ENCODE results near the gene UBASH3B.
"Not testable (repeated sequence)": the region's sequence is repeated elsewhere in the genome, so short reads cannot be mapped to it uniquely, and the experiment has no call there.

Gene UBASH3B, protein sequence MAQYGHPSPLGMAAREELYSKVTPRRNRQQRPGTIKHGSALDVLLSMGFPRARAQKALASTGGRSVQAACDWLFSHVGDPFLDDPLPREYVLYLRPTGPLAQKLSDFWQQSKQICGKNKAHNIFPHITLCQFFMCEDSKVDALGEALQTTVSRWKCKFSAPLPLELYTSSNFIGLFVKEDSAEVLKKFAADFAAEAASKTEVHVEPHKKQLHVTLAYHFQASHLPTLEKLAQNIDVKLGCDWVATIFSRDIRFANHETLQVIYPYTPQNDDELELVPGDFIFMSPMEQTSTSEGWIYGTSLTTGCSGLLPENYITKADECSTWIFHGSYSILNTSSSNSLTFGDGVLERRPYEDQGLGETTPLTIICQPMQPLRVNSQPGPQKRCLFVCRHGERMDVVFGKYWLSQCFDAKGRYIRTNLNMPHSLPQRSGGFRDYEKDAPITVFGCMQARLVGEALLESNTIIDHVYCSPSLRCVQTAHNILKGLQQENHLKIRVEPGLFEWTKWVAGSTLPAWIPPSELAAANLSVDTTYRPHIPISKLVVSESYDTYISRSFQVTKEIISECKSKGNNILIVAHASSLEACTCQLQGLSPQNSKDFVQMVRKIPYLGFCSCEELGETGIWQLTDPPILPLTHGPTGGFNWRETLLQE

DNA sequence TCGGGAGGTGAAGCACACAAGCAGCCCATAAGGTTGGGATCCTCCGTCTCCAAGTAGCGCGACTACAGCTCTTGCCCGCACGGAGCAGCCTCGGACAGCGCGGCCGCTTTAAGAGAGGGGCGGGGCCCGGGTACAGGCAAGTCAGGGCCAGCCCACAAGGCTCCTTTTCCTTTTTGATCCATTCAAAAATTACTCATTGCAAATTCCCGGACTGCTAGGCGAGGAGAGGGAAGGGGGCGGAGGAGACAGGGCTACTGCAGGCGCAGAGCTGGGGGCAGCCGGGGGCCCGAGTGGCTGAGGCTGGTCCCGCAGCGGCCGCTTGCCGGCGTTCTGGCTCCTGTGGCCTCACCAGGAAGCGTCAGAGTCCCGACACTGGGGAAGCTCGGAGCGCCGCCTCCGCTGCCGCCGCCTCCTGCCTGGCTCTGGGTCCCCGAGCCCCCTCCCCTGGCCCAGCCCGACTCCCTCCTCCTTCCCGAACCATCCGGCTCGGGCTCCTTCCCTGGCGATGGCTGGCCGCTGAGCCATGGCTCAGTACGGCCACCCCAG lies at the start of gene UBASH3B:
Gene UBASH3B, plus strand, starts transcription at position 196 of the 546 bp plus-strand sequence. Its CDS starts 328 bp downstream, at position 524.
- DNase-seq: peak; percentile 88

DNA sequence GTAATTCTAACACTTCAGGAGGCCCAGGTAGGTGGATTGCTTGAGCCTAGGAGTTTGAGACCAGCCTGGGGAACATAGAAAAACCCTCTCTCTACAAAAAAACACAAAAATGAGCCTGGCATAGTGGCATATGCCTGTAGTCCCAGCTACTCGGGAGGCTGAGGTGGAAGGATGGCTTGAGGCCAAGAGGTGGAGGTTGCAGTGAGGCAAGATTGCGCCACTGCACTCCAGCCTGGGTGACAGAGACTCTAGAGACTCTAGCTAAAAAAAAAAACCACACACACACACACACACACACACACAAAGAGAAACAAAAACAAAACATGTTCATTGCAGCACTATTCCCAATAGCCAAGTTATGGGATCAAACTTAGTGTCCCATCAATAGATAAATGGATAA lies 48.4 kb upstream of the UBASH3B start:
- not testable (repeated sequence) for DNase-seq

DNA sequence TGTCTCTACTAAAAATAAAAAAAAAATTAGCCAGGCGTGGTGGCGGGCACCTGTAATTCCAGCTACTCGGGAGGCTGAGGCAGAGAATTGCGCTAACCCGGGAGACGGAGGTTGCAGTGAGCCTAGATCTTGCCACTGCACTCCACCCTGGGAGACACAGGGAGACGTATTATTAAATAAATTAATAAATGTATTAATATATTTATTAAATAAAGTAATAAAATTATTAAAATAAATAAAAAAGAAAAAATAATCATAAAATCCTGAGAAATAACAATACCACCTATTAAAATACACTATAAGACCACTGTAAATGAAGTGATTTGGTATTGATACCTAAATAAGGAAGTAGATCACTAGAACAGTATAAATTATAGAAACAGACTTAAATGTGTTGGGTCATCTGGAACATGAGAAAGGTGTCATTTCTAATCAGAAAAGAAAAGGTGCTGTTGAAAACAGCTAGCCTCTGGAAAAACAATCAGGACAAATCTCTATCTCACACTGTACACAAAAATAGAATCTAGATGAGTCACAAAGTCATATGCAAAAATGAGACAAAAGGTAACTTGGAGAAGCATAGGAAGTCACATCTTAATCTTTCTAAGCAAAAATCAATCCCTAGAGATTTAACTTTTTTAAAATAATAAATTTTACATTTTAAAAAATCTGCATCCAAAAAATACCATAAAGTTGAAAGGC lies 43.2 kb upstream of the UBASH3B start:
- no peak for DNase-seq

DNA sequence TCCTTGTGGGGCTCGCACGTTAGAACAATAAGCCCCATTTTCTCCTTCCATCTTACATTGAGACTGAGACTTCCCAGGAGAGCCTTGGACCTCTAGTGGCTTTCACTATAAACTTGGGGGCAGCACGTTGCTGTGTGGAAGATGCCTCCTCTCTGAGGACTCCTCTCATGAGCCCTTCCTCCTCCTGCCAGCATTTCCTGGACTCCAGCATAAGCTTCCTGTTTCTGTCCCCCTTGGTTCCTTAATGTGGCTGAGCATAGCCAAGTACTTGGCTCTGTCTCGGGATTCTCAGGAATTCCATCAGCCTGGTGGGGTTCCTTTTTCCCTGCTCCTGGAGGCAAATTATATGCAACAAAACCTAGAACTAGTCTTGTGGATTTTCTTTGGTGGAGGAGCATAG lies 38.8 kb upstream of the UBASH3B start:
- no peak for DNase-seq

DNA sequence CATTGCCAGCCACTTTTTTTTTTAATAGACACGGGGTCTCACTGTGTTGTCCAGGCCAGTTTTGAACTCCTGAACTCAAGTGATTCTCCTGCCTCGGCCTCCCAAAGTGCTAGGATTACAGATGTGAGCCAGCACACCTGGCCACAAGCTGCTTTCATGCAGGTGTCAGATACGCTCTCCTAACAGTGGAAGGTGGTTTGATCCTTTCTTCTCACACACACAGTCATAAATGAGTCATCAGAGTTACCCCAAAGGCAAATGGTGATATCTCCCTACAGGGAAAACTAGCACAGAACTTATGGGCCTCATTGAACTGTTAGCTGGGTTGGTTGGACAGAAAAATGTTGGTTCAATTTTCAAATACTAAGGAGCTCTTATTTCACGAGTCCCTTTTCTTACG lies 38.2 kb upstream of the UBASH3B start:
- no peak for DNase-seq

DNA sequence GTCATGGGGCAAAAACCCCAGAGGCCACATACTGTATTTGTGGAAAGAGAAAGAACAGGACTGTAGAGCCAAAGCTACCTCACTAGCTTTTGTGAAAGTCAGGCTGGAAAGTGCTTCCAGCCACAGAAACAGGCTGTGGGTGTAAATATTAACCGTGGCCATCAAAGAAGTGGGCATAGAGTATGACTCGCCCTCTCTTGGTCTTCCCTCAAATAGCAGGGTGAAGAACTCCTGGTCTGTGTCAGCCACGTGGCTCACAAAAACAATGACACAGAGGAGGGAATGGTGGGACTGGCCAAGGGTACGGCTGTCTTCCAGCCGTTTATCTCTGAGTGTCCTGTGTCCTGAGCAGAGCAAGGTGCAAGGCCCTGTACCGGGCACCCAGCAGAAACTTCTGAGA lies 37.6 kb upstream of the UBASH3B start:
- DNase-seq: no peak

DNA sequence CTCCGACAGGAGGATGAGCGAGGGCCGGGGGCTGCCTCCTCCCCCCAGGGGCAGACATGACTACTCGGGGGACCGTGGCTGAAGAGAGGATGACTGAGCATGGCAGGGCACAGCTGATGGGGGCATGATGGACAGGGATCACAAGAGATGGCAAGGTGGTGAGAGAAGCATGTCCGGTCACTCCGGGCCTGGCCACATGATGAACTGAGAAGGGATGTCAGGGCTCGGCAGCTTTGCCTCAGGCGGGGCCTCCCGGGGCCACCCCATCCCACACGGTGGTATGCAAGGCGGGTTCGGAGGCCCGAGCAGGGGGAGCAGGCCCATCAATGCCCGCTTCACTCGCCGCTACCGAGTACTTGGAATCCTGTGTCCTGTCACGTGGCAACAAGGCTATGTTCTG lies 36.6 kb upstream of the UBASH3B start:
- no peak for DNase-seq

DNA sequence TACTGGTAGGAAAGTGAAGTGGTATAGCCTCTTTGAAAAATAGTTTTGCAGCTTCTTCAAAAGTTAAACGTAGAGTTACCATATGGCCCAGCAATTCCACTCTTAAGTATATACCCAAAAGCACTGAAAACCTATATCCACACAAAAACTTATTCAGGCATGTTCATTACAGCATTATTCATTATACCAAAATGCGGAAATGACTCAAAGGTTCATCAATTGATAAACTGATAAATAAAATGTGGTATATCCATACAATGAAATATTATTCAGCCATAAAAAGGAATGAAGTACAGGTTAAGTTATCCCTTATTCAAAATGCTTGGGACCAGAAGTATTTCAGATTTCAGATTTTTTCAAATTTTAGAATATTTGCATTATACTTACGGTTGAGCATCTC lies 35.8 kb upstream of the UBASH3B start:
- no peak for DNase-seq

DNA sequence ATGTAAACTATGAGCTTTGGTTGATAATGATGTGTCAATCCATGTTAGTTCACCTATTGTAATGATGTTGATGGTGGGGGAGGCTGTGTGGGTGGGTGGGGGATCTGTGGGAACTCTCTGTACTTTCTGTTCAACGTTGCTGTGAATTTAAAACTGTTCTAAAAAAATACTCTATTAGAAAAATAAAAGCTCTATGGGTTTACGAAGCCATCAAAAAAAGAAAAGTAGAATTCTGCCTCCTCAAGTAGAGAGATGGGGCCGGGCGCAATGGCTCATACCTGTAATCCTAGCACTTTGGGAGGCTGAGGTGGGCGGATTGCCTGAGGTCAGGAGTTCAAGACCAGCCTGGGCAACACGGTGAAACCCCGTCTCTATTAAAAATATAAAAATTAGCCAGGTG lies 30.0 kb upstream of the UBASH3B start:
- DNase-seq: not testable (repeated sequence)

DNA sequence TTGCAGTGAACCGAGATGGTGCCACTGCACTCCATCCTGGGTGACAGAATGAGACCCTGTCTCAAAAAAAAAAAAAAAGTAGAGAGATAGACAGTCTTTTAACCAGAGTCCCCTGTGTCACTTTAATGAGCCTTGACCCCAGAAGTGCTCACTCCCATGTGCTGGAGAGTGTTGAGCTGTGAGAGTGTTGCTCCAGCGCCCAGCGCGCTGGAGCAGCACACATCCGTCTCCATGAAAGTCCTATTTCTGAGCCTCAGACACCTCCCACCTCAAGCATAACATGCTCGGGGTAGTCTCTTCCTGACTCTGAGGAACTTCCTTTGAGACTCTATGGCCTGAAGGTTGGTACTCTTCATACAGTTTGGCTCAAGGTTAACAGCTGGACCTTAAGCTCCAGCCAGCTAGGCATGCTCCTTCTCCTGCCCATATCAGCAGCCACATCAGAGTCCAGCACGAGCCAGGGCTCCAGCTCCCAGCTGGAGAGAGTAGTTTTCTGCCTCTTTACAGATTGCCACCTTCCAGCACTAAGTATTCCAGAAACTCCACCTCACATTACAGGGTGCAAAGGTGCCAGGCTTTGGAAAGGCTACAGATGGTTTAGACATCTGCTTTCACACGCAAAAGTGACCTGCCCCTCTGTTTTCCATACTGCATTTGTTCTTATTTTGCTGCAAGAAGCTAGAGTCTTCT lies 29.4 kb upstream of the UBASH3B start:
- no peak for DNase-seq

DNA sequence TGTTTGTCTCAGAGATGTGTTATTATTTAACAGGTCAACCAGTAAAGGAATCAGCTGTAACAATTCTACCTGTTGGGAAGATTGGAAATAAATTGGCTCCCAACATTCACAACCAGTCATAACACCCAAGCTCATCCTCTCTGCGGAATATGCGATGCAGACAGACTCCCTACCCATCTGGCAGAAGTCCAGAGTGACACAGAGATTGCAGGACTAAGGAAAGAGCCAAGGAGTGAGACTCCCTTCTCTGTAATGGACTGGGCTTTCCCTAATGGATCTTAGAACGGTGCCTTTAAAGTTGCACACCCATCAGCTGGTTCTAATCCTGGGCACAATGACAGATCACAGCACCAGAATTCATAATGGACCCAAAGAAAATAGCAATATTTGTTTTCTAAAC lies 27.8 kb upstream of the UBASH3B start:
- DNase-seq: no peak

DNA sequence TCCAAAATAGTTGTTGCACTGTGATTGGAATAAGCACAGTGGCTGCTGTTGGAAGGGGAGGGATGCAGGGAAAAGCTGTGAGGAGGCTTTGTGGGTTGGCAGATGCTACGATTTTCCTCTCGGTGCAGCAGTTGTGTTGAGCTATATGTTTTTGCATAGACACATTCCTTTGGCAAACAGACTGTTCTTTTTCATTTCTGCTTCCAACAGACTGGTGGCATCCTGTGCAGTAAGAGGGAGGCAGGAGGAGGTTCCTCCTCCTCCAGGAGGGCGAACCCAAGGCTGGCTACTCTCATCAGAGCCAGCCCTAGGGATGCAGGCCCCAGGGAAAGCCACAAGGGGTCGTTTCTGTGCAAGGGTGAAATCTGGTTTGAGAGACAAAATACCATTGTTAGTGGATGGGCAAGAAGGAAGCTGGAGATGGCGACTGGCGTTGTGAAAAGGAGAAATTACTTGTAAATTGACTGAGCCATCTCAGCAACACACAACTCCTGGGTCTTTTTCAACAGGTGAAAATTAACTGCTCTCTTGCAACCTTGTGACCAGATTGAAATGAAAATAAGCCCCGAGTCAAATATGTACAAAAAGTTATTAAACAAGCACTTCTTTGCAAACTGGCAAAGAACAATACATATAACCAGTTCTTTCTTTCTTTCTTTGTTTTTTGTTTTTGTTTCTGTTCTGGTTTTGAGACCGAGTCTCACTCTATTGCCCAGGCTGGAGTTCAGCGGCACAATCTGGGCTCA lies 26.5 kb upstream of the UBASH3B start:
- peak; percentile 87 for DNase-seq

DNA sequence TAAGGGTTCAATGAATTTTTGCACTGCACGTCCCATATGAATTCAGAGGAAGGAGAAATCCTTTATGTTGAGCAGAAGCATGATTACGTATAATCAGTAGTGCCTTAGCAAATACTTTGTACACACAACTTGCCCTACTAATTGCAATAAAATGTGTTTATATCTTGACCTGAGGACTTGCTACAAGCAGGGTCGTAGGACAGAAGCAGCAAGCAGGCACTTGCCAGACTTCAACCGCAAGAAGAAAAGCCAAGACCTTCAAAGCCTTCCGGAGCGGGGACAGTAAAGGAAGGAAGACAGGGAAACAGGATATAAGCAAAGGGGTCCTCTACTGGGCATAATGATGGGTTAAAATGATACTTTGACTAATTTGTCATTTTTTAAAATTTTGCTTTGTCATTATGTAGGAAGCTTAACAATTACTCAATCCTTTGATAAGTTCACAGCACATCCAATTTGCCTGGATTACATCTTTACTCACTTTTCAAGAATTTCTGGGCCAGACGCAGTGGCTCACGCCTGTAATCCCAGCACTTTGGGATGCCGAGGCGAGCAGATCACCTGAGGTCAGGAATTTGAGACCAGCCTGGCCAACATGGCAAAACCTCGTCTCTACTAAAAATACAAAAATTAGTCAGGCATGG lies 23.2 kb upstream of the UBASH3B start:
- no peak for DNase-seq

DNA sequence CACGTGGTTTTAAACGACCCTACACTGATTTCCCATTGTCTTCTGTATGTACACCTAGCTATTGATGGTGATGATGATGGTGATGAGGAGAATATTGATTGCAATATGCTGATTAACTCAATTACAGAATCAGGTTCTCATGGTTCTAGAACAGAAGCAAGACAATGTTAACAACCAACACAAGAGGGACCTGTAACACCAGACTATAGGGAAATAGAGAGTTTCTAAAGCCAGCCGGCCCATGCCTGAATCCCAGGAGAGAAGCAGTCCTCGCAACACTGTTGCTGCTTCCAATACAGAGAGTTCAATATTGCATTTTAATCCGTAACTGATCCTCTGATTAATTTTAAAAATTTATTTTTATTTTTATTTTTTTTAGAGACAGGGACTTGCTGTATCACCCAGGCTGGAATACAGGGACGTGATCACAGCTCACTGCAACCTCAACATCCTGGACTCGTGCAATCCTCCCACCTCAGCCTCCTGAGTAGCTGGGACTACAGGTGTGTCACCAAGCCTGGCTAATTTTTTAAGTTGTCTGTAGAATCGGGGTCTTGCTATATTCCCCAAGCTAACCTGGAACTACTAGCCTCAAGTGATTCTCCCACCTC lies 22.2 kb upstream of the UBASH3B start:
- DNase-seq: no peak

DNA sequence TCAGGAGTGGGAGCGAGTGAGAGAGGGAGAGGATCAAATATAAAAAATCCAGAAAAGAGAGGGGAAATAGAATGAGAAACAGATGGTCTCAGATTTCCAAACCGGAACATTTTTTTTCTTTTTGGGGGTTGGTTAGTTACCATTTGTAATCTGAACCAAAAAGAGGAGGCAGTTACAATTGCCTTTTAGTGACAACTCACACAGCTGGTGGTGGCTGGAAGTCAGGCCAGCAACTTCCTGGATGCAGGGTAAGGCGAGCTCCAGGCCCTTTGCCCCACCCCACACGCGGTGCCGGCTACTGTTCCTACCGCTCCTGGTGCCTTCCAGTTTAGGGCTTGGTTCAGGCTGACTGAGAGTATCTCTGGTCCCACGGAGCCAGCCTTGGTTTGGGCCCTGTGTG lies 21.0 kb upstream of the UBASH3B start:
- no peak for DNase-seq

DNA sequence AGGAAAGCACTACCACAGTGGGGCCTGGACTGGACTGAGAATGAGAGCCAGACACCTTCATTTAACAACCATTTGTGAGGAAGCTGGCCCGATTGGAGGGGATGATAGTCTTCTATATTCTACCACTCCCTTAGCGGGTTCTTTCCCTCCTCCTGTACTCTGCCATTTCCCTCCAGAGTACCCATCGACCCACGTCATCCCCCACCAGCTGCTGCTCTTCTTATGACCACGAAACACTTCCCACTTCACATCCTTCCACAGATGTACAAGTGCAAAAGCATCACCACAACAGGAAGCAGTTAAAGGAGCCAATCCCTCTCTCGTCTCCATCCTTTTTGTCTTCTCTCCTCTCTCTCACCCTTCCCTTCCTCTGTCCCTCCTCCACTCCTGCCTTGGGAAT lies 18.0 kb upstream of the UBASH3B start:
- no peak for DNase-seq

DNA sequence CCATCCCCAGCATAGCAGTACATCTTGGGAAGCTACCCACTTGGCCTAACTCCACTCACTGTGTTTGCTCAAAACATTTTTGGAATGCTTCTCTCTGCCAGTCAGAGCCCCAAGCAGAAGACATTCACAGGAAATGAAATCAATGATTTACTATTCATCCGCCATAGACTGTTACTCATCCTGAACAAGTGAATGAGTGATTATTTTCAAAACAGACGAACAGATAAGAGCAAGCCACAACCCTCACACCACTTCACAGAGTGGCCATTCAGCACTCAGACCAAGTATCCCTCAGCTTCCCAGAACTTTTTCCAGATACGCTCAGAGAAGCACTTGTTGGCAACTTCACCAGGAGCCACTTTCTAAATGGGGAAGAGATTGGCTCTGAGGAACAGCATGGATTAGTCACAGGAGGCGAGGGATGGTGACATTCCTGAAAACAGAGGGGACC lies 13.0 kb upstream of the UBASH3B start:
- DNase-seq: no peak

DNA sequence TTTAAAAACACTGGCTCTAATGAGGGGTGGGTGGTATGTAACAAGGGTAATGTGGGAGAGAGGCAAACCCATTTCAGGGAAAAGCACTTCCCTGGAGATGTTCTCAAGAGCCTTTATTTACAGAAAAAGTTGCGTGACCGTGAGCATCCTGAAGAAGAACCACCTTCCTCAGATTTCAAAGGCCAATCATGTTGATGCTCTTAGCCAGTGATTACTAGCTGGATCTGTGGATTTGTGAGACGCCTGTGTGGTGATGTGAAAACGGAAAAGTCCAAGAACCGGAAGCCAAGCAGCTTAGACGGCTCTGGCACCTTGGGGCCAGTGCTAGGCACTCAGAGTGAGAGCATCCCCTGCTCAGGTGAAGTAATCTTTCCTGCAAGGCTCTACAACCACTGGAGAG lies 12.6 kb upstream of the UBASH3B start:
- DNase-seq: no peak

DNA sequence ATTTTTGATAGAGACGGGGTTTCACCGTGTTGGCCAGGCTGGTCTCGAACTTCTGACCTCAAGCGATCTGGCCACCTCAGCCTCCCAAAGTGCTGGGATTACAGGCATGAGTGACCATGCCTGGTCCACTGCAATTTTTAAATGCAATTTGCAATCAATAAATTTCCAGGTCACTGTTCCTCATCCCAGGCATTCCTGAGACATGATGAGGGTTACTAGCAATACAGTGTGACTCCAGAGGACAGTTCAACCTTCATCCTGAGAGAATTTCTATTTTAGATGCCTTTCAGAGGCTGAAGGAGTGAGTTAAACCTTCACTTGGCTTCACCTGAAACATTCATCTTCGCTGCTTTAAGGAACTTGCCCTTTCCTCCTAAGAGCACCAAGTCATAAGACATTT lies 9.7 kb upstream of the UBASH3B start:
- no peak for DNase-seq

DNA sequence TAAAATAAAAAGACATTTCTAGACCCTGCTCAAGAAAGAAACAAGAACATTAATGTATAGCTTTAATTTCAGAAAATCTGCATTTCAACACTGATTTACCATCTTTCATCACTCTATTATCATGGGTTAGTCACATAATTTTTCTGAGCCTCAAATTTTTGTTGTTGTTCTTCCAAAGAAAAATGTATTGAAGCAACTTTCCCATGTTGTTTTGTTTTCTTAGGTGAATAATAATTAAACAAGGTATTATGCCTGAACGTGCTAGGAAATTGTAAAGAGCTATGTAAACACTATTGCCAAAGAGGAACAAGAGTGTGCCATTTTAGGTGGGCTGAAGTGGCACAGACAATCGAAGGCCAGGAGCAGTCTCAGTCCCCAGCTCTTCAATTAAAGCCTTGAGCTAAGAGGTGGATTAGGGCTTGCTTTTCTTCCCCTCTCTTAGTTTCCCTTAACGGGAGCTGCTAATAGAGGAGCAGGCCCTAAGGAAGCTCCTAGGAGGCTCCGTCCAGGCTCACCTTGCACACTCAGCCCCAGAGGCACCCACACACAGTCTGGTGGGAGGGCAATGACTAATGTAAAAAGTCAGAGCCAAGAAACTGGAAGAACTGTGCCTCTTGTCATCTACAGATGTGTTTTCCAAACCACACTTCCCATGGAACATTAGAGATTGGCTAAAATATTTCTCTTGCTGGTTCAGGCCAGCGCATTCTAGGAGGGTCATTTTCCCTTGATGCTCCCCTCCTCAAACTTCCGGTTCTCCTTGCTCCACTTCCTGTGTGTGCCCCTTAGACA lies 8.8 kb upstream of the UBASH3B start:
- no peak for DNase-seq
